SJCRH30 (cell line): Measurements from ENCODE around the gene PLEKHA8. TPM values are rescaled to one million over a fixed set of nuclear protein-coding genes. Genes with fewer than 3 reads are reported as not detected.
A peak's percentile ranks its signal among the peaks of the same experiment; 100 is the strongest.

ENCODE experiments used
- DNase-seq, 2 experiments: peaks; one replicate each; pipeline ENCODE4 v3.0.0-alpha.2; 2015 to 2020
- H3K27ac ChIP-seq: fragments of 250-450 bp; sonication (Bioruptor Pico); 2 replicates; pipeline ENCODE4 v1.5.1; 2020; ENCODE audit warnings: mild to moderate bottlenecking, moderate library complexity
- H3K27me3 ChIP-seq: fragments of 250-450 bp; sonication (Bioruptor Pico); 2 replicates; pipeline ENCODE4 v1.5.1; 2020; ENCODE audit warnings: mild to moderate bottlenecking, moderate library complexity
- H3K36me3 ChIP-seq: fragments of 250-450 bp; sonication (Bioruptor Pico); 2 replicates; pipeline ENCODE4 v1.5.1; 2020; ENCODE audit warnings: mild to moderate bottlenecking, moderate library complexity
- H3K4me1 ChIP-seq: fragments of 250-450 bp; sonication (Bioruptor Pico); 2 replicates; pipeline ENCODE4 v1.5.1; 2020; ENCODE audit warnings: mild to moderate bottlenecking, moderate library complexity
- H3K4me3 ChIP-seq: fragments of 250-450 bp; sonication (Bioruptor Pico); 2 replicates; pipeline ENCODE4 v1.5.1; 2020; ENCODE audit warnings: mild to moderate bottlenecking, moderate library complexity
- H3K9me3 ChIP-seq: fragments of 250-450 bp; sonication (Bioruptor Pico); replicated peaks from 2 replicates; pipeline ENCODE4 v1.5.1; 2020; ENCODE audit warnings: mild to moderate bottlenecking, moderate library complexity
- total RNA-seq: library from RNA; depleted of rRNA; stranded (reverse); fragments of >200 nt; shearing (Covaris generic); gene quantifications from 2 replicates; pipeline ENCODE4 v1.2.3, GENCODE V29; 2014; rRNA removed

PLEKHA8 gene
- total RNA-seq, 1 experiment from 2014 or later: 26.2 TPM

DNA sequence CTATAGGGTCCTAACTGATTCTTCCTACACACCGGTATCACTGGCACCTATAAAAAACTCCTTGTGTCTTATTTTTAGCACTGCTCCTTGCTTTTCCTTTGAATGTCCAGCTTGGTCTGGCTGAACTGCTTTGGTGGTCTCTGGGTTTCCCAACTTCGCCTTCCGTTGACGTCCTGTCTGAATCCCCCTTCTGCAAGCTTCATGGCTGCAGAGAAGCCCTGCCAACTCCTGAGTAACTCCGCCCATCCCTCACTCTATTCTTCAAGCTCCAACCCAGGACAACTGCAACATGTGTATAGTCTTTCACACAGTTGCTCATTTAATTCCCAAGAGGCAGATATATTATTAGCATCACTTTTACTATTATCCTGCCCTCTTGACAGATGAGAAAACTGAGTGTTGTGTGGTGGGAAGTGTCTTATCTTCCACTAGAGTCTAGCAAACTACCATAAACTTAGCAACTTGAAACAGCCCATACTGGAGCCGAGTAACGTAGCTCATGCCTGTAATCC is 147.5 kb downstream of the PLEKHA8 start:
- Histone ChIP-seq H3K9me3 (no peaks in the 10 kb centered on the region), H3K4me3 (no peak overlapping the region), H3K4me1 (peaks cover 69% of the 10 kb centered on the region), H3K36me3 (no peaks in the 10 kb centered on the region), H3K27me3 (no peaks in the 10 kb centered on the region), H3K27ac (peak overlapping the region; percentile 67; the same call in 1 of the 2 replicates)
- no peak for DNase-seq

DNA sequence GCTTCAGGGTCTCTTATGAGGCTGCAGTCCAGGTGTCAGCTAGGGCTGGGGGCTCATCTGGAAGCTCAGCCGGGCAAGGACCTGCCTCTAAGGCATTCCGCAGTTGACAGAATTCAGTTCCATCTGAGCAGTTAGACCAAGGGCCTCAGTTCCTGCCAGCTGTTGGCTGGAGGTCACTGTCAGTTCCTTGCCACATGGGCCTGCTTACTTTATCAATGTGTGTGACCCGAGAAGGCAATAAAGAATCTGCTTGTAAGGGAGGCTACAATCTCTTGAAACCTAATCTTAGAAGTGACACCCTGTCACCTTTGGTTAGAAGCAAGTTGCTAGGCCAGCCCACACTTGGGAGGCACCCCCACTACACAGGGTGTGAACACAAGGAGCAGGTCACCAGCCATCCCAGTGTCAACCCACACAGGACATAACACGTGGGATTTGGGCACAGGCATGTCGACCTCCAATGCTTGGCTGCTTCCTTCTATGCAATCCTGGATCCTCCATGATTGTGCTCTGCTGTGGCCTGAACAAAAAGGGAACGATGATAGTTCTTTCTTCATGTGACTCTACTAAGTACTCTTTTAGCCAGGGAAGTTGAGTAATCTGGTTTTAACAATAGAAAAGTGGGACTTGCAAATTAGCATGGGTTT is 148.4 kb downstream of the PLEKHA8 start:
- no peak overlapping the region for H3K4me3 ChIP-seq
- H3K9me3 ChIP-seq: no peaks in the 10 kb centered on the region
- no peaks in the 10 kb centered on the region for H3K36me3 ChIP-seq
- DNase-seq: peak; percentile 77 to 86
- H3K27me3 ChIP-seq: no peaks in the 10 kb centered on the region
- H3K4me1 ChIP-seq: peaks cover 60% of the 10 kb centered on the region
- peak overlapping the region; percentile 67 for H3K27ac ChIP-seq

DNA sequence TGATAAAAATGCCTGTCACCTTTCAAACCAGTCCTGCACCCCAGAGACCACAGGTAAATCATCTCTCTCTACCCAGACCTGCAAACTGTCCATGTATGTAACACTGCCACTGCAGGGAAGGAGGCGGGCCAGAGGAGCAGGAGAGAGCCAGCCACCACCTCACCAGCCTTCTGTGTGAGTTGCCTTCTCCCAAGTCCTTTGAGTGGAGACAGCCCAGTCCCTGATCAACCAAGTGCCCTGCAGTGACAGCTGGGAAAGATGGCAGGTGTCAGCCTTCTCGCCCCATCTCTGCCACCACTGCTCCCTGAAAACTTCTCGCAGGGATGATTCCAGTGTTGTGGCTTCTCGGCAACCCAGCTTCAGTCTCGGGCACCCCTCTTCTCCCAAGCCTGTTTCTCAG is 149.0 kb downstream of the PLEKHA8 start:
- Histone ChIP-seq H3K27ac (peak overlapping the region; percentile 67), H3K4me1 (peaks cover 54% of the 10 kb centered on the region), H3K9me3 (no peaks in the 10 kb centered on the region), H3K4me3 (no peak overlapping the region), H3K27me3 (no peaks in the 10 kb centered on the region), H3K36me3 (no peaks in the 10 kb centered on the region)
- DNase-seq: peak in 1 of 2 experiments; percentile 52

DNA sequence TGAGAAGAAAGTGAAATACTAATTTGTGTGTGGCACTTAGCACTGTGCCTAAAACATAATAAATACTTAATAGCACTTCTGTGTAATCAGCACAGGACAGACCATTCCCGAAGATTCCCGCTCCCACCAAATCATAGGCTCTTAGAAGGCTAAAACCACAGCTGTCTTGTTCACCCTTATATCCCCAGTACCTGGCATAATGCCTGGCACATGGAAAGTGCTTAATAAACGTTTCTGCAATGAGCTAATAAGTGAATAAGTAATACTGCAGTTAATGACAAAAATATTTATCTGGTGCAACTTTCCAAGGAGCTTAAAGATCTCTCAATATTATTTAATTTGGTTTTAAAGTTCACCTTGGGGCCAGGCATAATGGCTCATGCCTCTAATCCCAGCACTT is 149.8 kb downstream of the PLEKHA8 start:
- no peaks in the 10 kb centered on the region for H3K27me3 ChIP-seq
- no peak overlapping the region for H3K27ac ChIP-seq

DNA sequence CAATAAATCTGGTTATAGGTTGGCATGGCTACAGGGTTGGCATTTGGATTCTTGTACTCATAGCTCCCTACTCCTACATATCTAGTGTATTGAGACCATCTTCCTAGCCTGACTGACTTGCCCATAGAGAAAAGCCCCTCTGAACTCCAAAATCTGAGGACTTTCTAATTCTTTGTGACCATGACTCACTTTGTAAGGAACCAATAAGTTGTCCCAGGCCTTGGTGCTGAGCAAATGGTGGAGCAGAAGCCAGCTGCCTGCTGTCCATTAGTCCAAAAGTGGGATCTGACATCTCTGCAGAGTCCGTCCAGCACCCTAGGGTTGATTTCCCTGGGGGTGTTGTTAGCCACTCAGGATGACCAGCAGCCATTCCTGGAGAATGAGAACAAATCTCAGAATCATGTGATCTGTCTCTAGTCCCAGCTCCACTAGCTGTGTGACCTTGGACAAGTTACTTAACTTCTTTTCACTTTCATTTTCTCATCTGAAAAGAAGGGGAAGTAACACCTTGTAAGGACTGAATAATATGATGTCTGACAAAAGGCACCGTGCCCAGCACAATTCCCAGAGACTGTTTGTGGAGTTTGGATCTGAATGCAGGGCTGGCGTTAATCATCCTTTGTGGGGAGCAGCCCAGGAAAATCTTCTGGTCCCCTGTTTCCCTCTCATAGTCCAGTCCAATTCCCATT is 150.7 kb downstream of the PLEKHA8 start:
- H3K9me3 ChIP-seq: no peaks in the 10 kb centered on the region
- no peak for DNase-seq
- no peaks in the 10 kb centered on the region for H3K27me3 ChIP-seq
- no peaks in the 10 kb centered on the region for H3K36me3 ChIP-seq
- peaks cover 41% of the 10 kb centered on the region for H3K4me1 ChIP-seq
- no peak overlapping the region for H3K4me3 ChIP-seq
- H3K27ac ChIP-seq: no peak overlapping the region

More for the DNA sequence above, 149.8 kb downstream of the PLEKHA8 start:
- DNase-seq: no peak
- Histone ChIP-seq H3K9me3 (no peaks in the 10 kb centered on the region), H3K4me3 (no peak overlapping the region), H3K36me3 (no peaks in the 10 kb centered on the region), H3K4me1 (peaks cover 48% of the 10 kb centered on the region)

Other genes with a start within 250 kb of the PLEKHA8 start
- gene WIPF3, start 221.9 kb upstream of the PLEKHA8 start, total RNA-seq: not detected in 2 replicates
- 162 and 171 TPM in 2 replicates for gene SCRN1, start 38.6 kb upstream of the PLEKHA8 start, total RNA-seq
- 23.7 and 29.7 TPM in 2 replicates for gene FKBP14, start 1.7 kb upstream of the PLEKHA8 start, total RNA-seq
- gene MTURN, start 106.6 kb downstream of the PLEKHA8 start, total RNA-seq: 26.9 and 27.6 TPM in 2 replicates